Thyroid gland (tissue), 4 donors: ENCODE measurements around the gene NAB1. TPM values are rescaled to one million over a fixed set of nuclear protein-coding genes. Genes with fewer than 3 reads are reported as not detected.

Experiments
- DNase-seq, 2 donors: peaks; one replicate each; pipeline ENCODE4 v3.0.0-alpha.2; 2019
- H3K27ac ChIP-seq, 3 donors: fragments of 200-600 bp; sonication (generic); 1 replicate in 2 of 3; 2 replicates in 1 of 3; pipeline ENCODE4 v1.5.1; 2016 to 2019; ENCODE audit warnings: mild to moderate bottlenecking in 1 of 3, moderate library complexity in 1 of 3
- H3K27me3 ChIP-seq: fragments of 200-600 bp; sonication (generic); one replicate; pipeline ENCODE4 v1.5.1; 2019
- H3K36me3 ChIP-seq, 2 donors: fragments of 200-600 bp; sonication (generic); one replicate each; pipeline ENCODE4 v1.5.1; 2016 to 2019
- H3K4me1 ChIP-seq, 2 donors: fragments of 200-600 bp; sonication (generic); one replicate each; pipeline ENCODE4 v1.5.1; 2017 to 2019
- H3K4me3 ChIP-seq, 3 donors: fragments of 200-600 bp; sonication (generic); replicated peaks in 1 of 3; 1 replicate in 2 of 3; 2 replicates in 1 of 3; pipeline ENCODE4 v1.5.1; 2016; ENCODE audit warnings: mild to moderate bottlenecking in 1 of 3
- H3K9me3 ChIP-seq: fragments of 200-600 bp; sonication (generic); one replicate; pipeline ENCODE4 v1.5.1; 2017
- POLR2A ChIP-seq, 2 donors: fragments of 450-650 bp; IDR thresholded peaks; one replicate each; pipeline ENCODE4 v1.6.1; 2017; ENCODE audit warnings: antibody characterized with exemption in 2 of 2, mild to moderate bottlenecking in 2 of 2, moderate library complexity in 1 of 2
- WGBS, 2 donors: methylation state at CpG; one replicate each; pipeline ENCODE4 v1.1.5; 2017; 5-methylcytosine and 5-hydroxymethylcytosine counted together
- intact Hi-C: fragments of 100-400 bp; cut with DNase I; formaldehyde crosslinking; loops from one replicate; pipeline ENCODE4 v1.15.1; 2023
- total RNA-seq, 4 donors: library from RNA; depleted of rRNA; stranded (reverse); fragments of >200 nt; gene quantifications; one replicate each; pipeline ENCODE4 v1.2.3, GENCODE V29; 2016
- TF ChIP-seq, protein P1 (sequence below), 6 experiments: fragments of 200-600 bp in 3 of 6; fragments of 450-650 bp in 3 of 6; sonication (generic) in 3 of 6; IDR thresholded peaks; one replicate each; pipeline ENCODE4 v1.5.1; 2016 to 2019; ENCODE audit warnings: antibody characterized with exemption in 6 of 6, mild to moderate bottlenecking in 2 of 6, inconsistent platforms in 1 of 6, moderate library complexity in 1 of 6

The NAB1 gene
- total RNA-seq, 4 donors from 2014 or later: 64.1 to 90.8 (median 83.0) TPM

DNA sequence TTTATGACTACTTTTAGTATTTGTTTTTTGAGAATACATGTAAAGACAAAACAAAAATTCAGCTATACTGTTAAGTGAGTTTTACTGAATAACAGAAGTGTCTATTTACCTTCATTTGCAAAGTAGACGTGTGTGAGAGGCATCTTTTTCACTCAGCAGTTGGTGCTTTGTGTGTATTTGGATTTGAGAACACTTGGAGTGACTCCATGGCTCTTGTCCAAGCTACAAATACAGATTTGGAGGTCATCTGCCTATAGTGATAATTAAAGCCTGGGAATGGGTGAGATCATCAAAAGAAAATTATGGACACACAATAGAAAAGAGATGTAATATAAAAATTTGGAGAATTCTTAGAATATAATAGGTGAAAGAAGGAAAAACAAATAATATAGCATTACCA, 6.2 kb downstream of the NAB1 start:
- 23 to 25% methylated on average over 1 of the region's 1 CpG for WGBS, 2 donors
- H3K9me3 ChIP-seq: no peaks in the 10 kb centered on the region
- DNase-seq: no peak
- H3K4me1 ChIP-seq: peaks cover 8 to 19% of the 10 kb centered on the region in 2 donors
- intact Hi-C loops: no loop called here
- no peaks in the 10 kb centered on the region for H3K36me3 ChIP-seq
- no peak overlapping the region for H3K4me3 ChIP-seq
- H3K27ac ChIP-seq: no peak overlapping the region
- no peaks in the 10 kb centered on the region for H3K27me3 ChIP-seq
- no peak for TF ChIP-seq POLR2A (IDR thresholded peaks at IDR 0.05)
- TF ChIP-seq, protein P1, sequence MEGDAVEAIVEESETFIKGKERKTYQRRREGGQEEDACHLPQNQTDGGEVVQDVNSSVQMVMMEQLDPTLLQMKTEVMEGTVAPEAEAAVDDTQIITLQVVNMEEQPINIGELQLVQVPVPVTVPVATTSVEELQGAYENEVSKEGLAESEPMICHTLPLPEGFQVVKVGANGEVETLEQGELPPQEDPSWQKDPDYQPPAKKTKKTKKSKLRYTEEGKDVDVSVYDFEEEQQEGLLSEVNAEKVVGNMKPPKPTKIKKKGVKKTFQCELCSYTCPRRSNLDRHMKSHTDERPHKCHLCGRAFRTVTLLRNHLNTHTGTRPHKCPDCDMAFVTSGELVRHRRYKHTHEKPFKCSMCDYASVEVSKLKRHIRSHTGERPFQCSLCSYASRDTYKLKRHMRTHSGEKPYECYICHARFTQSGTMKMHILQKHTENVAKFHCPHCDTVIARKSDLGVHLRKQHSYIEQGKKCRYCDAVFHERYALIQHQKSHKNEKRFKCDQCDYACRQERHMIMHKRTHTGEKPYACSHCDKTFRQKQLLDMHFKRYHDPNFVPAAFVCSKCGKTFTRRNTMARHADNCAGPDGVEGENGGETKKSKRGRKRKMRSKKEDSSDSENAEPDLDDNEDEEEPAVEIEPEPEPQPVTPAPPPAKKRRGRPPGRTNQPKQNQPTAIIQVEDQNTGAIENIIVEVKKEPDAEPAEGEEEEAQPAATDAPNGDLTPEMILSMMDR (IDR thresholded peaks at IDR 0.05): no peak

DNA sequence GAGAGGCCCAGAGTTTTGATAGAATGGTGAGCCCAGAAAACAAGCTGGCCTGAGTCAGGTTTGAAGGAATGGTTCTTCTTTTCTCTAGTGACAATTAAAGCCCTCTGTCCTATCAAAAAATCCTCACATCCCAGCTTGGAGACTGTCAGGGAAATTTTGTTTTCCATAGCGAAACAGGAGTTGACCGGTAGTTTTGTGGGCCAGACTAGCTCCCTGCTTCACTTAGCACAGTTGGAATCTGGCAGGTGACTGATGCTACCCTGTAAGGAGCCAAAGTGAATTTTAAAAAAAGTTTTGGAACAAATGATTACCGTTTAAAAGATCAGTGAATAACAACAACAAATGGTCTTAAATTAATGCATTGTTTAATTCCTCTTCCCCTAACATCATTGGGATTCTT, 6.7 kb downstream of the NAB1 start:
- H3K27me3 ChIP-seq: no peaks in the 10 kb centered on the region
- no peak overlapping the region for H3K4me3 ChIP-seq
- H3K9me3 ChIP-seq: no peaks in the 10 kb centered on the region
- H3K27ac ChIP-seq: no peak overlapping the region
- peaks cover 4 to 19% of the 10 kb centered on the region in 2 donors for H3K4me1 ChIP-seq
- intact Hi-C loops: no loop called here
- 67 to 76% methylated on average over 3 of the region's 3 CpGs for WGBS, 2 donors
- no peak for TF ChIP-seq POLR2A (IDR thresholded peaks at IDR 0.05)
- TF ChIP-seq, protein P1 (IDR thresholded peaks at IDR 0.05): no peak
- DNase-seq: no peak
- no peaks in the 10 kb centered on the region for H3K36me3 ChIP-seq

DNA sequence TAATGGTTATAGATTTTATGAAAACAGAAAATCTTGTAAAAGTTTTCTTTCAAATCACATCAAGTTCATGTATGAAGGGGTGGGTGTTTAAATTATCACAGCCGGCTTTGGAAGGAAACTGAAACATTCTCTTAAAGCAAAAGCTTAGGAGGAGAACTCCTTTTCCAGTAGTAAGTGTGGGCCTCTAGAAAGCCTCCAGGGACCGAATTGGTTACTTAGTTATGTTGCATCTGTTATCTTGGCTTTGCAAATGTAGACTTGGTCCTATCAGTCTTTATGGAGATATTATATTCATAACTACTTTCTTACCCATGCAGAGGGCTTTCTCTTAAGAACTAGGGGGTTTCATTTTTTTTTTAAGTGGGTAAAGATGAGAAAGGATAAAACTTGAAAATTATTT, 7.4 kb downstream of the NAB1 start:
- Histone ChIP-seq H3K4me1 (peaks cover 5 to 26% of the 10 kb centered on the region in 2 donors), H3K9me3 (no peaks in the 10 kb centered on the region), H3K36me3 (no peaks in the 10 kb centered on the region), H3K27me3 (no peaks in the 10 kb centered on the region), H3K4me3 (no peak overlapping the region), H3K27ac (no peak overlapping the region)
- intact Hi-C loops: no loop called here
- TF ChIP-seq, protein P1 (IDR thresholded peaks at IDR 0.05): no peak
- no peak for TF ChIP-seq POLR2A (IDR thresholded peaks at IDR 0.05)
- no peak for DNase-seq
- WGBS, 2 donors: 60 to 76% methylated on average over 2 of the region's 2 CpGs

DNA sequence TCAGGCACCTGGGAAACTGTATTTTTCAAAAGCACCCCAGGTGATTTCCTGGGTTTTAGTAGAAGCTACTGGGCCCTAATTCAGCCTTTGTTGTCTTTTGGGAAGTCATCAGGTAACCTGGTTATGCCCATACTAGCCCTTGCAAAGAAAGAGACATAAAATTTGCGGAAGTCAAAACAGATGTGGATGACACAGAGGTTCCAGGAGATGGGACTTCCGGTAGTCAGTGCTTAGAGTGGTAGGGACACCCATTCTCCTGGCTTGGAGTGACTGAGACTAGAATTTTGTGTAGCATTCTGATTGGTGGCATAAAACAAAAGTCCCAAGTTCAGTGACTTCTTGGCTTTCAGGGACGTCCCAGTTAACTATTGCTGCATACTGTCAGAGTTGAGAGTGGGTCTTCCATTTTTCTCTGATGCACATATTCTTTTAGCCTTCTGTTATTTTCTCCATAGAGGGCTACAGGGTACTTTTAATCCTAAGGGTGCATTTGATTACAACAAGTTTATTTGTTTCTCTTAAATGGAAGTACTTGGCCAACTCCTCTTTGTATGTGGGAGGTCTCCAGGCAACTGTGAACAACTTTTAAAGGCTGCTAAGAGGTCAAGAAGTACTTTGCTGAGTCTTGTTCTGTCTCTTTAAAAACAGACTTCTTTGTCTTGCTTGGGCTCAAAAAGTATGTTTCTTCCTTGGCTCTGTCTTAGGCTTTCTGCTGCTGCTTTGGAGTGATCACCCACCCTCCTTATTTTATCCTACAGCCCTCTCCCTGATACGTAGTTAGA, 8.8 kb downstream of the NAB1 start:
- intact Hi-C loops: no loop called here
- no peak for DNase-seq
- TF ChIP-seq, protein P1 (IDR thresholded peaks at IDR 0.05): no peak
- no peak for TF ChIP-seq POLR2A (IDR thresholded peaks at IDR 0.05)
- H3K4me1 ChIP-seq: peaks cover 5 to 29% of the 10 kb centered on the region in 2 donors
- no peaks in the 10 kb centered on the region for H3K9me3 ChIP-seq
- no peaks in the 10 kb centered on the region for H3K27me3 ChIP-seq
- no peak overlapping the region for H3K4me3 ChIP-seq
- 73 to 74% methylated on average over 4 of the region's 4 CpGs for WGBS, 2 donors
- no peak overlapping the region for H3K27ac ChIP-seq
- no peaks in the 10 kb centered on the region for H3K36me3 ChIP-seq

DNA sequence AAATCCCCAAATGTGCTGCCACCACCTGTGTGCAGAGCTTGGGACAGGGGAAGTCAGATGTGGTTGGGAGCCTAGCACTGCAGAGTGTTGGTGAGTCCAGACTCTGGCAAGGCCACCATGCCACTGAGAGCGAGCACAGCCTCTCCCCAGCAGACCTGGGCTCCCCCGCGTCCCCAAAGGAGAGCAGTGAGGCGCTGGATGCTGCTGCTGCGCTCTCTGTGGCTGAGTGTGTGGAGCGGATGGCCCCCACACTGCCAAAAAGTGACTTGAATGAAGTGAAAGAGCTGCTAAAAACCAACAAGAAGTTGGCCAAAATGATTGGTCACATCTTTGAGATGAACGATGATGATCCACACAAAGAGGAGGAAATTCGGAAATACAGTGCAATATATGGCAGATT, 10.7 kb downstream of the NAB1 start:
- 94 to 98% methylated on average over 8 of the region's 8 CpGs for WGBS, 2 donors
- Histone ChIP-seq H3K4me1 (peaks cover 5 to 38% of the 10 kb centered on the region in 2 donors), H3K9me3 (no peaks in the 10 kb centered on the region), H3K36me3 (no peaks in the 10 kb centered on the region), H3K4me3 (no peak overlapping the region), H3K27me3 (no peaks in the 10 kb centered on the region), H3K27ac (no peak overlapping the region)
- no peak for DNase-seq
- intact Hi-C loops: no loop called here
- TF ChIP-seq, protein P1 (IDR thresholded peaks at IDR 0.05): no peak
- TF ChIP-seq POLR2A (IDR thresholded peaks at IDR 0.05): no peak
